Kidney capillary endothelial cell (primary cell): ENCODE results near the gene OR51I2.

Experiments
- DNase-seq: peaks from one replicate; pipeline ENCODE4 v3.0.0-alpha.2; 2018; ENCODE audit warnings: low spot score

The OR51I2 gene

GRCh38 chr11:5449023-5449422 lies at the start of gene OR51I2:
OR51I2 (plus strand) TSS chr11:5449323; CDS start chr11:5453489, 4,166 bp downstream.
- DNase-seq: no peak

- DNase-seq: no peak
These were observed 44.0 kb upstream of the OR51I2 start for GRCh38 chr11:5405173-5405572.

DNA sequence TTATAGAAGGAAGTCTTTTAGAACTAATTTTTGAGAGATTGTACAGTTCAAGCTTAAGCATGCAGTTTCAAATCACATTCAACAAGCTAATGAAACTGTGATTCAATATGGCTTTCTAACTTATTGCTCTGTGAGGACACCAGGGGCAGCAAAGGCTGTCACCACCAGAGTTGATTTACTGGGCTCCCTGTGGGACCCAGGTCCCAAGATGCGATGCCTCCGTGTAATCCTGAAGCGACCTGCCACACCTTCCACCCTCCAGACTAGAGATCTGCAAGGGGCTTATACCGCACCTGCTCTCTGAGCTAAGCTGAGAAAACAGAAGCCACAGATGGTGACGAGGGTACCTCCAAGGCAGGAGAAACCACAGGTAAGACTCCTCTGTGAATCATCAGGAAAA lies 28.1 kb upstream of the OR51I2 start:
- DNase-seq: no peak

DNA sequence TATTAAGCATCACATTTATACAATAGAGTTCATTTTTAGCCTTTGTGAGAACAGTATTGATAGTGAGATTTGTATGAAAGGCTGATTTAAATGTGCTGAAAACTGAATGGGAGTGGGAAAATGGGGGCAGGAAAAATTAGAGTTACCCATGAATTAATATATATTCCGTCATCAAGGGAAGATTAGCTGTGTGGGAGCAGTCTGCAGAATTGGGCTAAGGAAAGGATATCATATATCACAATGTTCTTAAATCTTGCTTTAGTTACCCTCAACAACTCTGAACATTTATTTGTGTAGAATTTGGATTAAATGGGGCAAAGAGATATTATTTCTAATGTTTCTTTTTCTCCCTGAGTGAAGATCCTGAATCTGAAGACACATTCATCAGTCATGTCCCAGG lies 27.3 kb upstream of the OR51I2 start, which contains the start of gene OR51Q1:
TSS of gene OR51Q1 (plus strand) at position 301 of the 400 bp plus-strand sequence. CDS start at position 391, 90 bp downstream.
- no peak for DNase-seq

DNA sequence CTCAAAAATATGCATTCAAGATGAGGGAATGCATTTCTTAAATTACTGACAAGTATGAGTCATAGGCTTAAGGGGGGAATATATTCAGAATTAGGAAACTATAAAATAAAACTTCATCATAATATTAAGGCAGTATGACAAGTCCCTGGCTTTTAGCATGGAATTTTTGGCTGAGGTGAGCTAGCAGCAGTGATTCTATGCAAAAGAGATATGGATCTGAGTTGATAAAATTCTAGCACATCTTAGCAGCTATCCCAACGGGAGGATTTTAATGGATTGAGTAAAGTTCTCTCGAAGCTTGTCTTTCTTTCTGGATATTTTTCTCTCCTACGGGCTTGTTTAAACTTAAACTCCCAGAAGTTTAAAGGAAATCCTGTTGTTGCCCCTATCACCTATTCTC lies 26.0 kb upstream of the OR51I2 start:
- no peak for DNase-seq

DNA sequence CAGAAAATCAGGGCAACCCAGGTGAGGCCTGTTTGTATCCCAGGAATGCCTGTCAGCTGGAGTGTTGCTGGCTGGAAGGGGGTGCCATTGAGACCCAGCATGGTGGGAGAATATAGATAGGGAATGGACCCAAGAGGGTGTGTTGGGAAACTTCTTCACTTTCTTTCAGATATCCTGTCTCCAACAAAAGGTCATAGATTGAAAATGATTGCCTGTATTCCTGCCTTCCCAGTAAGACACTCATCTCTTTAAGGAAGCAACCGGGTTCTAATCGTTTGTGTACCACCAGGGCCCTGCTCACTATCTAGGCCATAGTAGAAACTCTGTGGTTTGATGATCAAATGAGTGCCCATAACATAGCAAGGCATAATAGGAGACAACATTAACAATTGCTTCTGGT lies 7.7 kb upstream of the OR51I2 start, which contains the start of gene OR51I1:
TSS of gene OR51I1 (minus strand) at position 101 of the 400 bp plus-strand sequence. CDS start at position 101, 0 bp downstream.
- no peak for DNase-seq

DNA sequence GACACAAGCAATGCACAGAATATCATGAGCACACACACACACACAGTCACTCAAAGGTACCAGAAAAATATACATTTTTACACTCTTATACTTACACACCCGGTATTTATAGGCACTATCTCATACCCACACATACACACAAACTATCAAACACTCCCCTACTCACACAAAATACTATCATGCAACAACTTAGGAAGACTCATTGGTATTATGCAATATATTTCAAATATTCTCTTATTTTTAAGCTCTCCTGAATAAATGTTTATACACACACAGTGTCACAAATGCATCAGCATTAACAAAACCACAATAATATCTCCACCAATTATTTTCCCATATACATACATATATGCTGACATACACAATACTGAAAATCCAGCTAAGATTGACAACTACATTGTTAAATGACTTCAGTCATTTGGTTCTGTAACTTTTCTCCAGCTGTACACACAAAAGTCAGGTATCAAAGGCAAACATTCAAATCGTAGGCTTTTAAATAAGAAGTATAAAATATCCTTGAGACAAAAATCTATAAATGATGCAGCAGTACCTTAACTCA lies 5.2 kb upstream of the OR51I2 start:
- DNase-seq: no peak

GRCh38 chr11:5449432-5449831 lies 309 bp downstream of the OR51I2 start:
- DNase-seq: no peak

GRCh38 chr11:5460983-5461621 lies 12.0 kb downstream of the OR51I2 start:
- DNase-seq: no peak

- DNase-seq: no peak
These were observed 18.4 kb downstream of the OR51I2 start for GRCh38 chr11:5467527-5467926.

DNA sequence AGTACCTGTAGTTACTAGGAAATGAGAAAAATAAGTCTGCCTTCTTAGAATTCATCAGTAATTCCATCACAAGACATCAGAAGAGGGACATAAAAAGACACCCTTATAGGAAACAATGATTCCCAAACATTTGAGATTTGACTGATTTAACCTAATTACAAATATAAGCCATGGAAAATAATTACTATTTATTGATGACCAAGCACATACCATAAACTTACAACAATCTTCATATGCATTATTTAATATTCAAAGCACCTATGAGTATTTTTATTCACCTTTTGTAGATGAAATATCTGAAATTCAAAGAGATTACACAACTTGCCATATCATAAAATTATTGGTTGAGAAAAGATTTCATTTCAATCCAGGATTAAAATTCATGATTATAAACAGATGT lies 24.8 kb downstream of the OR51I2 start:
- DNase-seq: no peak

DNA sequence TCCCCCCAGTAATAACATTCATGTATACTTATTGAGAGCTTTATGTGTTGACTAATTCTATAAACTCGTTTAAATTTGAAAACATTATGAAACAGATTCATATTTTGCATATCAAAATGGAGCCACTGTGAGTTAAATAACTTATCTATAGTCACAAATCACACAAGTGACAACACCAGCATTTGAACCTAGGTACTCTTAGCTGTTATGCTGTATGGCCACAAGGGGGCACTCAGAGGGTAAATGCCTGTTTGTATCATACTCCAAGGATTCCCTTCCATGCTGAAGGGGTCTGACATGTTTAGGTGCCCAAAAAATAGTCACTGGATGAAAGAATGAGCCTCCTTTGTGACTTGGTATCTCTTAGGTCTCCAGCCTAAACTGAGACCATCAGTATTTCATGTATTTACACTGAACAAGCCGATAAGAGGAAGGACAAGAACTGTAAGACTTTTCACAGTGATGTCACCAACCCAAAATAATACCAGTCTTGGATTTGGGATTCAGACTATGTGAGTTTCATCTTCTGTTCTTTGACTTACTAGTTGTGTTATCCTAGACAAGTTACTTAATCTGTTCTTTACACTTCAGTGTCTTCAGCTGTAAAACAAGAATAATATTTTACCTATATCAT lies 27.2 kb downstream of the OR51I2 start:
- DNase-seq: peak; percentile 61

- no peak for DNase-seq
These were observed 36.9 kb downstream of the OR51I2 start for GRCh38 chr11:5486003-5486402.

GRCh38 chr11:5486421-5486820 lies 37.3 kb downstream of the OR51I2 start:
- no peak for DNase-seq

DNA sequence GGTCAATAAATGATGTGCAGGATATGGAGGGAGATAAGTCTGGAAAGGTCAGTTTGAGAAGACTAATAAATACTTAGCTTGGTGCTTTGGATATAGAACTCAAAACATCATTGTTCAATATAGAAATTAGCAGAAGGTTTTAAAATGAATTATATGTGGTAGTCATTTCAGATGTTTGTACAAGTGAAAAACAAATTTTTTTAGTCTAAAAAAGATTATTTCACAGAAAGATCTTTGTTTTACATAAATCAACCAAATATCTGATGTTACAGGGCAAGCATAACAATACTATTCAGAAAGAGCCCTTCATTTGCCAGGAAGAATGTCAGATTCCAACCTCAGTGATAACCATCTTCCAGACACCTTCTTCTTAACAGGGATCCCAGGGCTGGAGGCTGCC lies 39.3 kb downstream of the OR51I2 start, which contains the start of gene OR52D1:
TSS of gene OR52D1 (plus strand) at position 301 of the 400 bp plus-strand sequence. CDS start at position 323, 22 bp downstream.
- no peak for DNase-seq

GRCh38 chr11:5488798-5489399 lies 39.8 kb downstream of the OR51I2 start:
- no peak for DNase-seq

GRCh38 chr11:5489576-5490357 lies 40.6 kb downstream of the OR51I2 start:
- peak; percentile 44 for DNase-seq

GRCh38 chr11:5499671-5500070 lies 50.5 kb downstream of the OR51I2 start:
- DNase-seq: no peak

DNA sequence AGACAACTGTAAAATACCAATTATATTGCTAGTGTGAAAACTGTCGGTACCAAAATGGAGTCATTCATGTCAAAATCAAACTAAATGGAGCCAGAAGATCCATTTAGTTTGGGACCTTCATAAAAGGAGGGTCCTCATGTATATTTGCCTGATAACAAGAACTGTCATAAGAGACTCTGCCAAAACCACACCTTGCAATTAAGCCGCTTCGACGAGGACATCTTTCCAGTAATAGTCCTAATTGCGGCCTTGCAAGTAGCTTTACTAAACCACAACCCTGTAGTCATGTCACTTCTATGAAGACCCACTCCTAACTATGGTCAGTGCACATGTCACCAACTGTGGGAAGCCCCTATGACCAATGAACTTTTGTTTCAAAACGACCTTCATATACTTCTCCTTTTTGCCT lies 51.3 kb downstream of the OR51I2 start:
- no peak for DNase-seq

DNA sequence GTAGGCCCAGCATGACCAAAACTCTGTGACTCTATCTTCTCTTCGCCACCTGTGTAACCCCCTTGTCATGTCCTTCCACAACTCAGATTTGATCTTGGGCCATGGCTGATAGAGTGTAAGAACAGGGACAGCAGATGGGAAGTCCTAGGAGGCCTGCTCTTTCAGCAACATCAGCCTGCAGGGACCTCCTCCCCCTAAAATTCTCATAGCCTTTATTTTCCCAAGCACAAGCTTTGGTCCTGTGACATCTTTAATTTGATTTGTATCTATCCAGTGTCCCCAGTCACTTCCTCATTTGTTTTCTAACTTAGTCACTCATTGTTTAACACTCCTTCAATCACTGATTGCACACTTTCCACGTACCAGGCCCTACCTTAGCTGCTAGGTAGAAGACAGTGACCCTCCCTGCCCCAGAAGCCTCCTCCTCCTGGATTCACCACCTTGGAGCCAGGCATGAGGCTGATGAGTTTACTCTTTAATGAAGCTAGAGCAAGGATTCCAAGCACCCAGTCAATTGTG lies 55.3 kb downstream of the OR51I2 start:
- DNase-seq: no peak

- DNase-seq: no peak
These were observed 56.4 kb downstream of the OR51I2 start for GRCh38 chr11:5505363-5506048.
